Skin of body (tissue), 2 donors: ENCODE measurements around the gene SNPH. TPM values are rescaled to one million over a fixed set of nuclear protein-coding genes. Genes with fewer than 3 reads are reported as not detected.
"Not testable (repeated sequence)": the region's sequence is repeated elsewhere in the genome, so short reads cannot be mapped to it uniquely, and the experiment has no call there.

Experiments
- DNase-seq: peaks from one replicate; lab custom pipeline; 2025; lab: John Stamatoyannopoulos, UW
- total RNA-seq: library from RNA; depleted of rRNA; stranded (reverse); fragments of >200 nt; gene quantifications from one replicate; pipeline ENCODE4 v1.2.3, GENCODE V29; 2014

The SNPH gene, protein sequence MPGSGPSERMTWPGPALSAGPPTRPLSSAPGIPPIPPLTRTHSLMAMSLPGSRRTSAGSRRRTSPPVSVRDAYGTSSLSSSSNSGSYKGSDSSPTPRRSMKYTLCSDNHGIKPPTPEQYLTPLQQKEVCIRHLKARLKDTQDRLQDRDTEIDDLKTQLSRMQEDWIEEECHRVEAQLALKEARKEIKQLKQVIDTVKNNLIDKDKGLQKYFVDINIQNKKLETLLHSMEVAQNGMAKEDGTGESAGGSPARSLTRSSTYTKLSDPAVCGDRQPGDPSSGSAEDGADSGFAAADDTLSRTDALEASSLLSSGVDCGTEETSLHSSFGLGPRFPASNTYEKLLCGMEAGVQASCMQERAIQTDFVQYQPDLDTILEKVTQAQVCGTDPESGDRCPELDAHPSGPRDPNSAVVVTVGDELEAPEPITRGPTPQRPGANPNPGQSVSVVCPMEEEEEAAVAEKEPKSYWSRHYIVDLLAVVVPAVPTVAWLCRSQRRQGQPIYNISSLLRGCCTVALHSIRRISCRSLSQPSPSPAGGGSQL
- total RNA-seq = 1.2 TPM

DNA sequence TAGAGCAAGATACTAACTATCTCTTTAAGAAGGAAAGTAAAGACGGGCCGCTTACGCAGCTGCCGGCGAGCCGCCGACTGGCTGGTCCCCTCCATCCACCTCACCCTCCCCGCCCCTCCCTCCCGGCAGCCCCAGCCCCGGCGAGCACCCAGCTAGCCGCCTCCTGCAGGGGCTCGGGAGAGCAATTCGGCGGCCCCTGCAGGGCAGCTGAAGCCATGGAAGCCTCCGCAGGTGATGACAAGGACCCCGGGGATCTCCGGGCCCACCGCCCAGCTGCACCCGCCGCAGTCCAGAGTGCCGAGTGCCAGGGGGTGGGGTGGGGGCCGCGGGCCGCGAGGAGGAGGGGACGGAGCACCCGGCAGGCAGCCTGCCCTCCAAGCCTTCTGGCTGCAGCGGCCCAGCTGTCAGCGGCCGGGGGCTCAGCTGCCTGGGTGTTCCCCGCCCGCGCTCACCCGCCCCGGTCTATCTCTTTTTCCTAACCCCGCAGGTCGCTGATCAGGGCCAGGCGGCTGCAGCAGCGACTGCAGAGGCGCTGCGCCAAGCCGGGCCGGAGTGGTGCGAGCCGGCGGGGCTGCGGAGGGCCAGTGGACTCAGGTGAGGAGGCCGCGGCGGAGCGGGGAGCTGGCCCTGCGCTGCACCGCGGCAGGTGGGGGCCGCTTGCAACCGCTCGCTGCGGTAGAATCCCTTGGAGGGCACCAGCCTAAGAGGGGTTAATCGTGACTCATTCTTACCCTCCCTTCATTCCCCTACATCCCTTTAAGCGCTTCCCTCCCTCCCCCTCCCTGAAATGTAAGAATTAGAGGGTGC, at the start of gene SNPH:
Gene SNPH (plus strand): TSS at position 128 of the 807 bp plus-strand sequence. CDS start 29,946 bp downstream, outside the sequence.
- DNase-seq = peak; percentile 44

DNA sequence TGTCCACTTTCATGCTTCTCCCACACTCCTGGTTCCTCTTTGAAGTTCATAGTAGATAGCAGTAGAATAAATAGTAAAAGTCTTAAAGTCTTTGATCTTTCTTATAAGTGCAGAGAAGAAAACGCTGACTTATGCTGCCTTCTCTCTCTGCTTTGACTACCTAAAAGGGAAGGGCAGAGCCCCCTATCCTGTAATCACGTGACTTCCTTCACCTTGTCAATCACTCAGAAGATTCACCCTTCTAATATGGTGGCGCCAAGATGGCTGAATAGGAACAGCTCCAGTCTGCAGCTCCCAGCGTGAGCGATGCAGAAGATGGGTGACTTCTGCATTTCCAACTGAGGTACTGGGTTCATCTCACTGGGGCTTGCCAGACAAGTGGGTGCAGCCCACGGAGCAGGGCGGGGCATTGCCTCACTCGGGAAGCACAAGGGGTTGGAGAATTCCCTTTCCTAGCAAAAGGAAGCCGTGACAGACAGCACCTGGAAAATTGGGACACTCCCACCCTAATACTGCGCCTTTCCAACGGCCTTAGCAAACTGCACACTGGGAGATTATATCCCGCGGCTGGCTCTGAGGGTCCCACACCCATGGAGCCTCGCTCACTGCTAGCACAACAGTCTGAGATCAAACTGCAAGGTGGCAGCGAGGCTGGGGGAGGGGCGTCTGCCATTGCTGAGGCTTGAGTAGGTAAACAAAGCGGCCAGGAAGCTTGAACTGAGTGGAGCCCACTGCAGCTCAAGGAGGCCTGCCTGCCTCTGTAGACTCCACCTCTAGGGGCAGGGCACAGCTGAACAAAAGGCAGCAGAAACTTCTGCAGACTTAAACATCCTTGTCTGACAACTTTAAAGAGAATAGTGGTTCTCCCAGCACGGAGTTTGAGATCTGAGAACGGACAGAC, 49.3 kb upstream of the SNPH start:
- DNase-seq = not testable (repeated sequence)

DNA sequence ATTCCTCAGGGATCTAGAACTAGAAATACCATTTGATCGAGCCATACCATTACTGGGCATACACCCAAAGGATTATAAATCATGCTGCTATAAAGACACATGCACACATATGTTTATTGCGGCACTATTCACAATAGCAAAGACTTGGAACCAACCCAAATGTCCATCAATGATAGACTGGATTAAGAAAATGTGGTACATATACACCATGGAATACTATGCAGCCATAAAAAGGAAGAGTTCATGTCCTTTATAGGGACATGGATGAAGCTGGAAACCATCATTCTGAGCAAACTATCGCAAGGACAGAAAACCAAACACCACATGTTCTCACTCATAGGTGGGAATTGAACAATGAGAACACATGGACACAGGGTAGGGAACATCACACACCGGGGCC, 43.3 kb upstream of the SNPH start:
- DNase-seq = not testable (repeated sequence)

DNA sequence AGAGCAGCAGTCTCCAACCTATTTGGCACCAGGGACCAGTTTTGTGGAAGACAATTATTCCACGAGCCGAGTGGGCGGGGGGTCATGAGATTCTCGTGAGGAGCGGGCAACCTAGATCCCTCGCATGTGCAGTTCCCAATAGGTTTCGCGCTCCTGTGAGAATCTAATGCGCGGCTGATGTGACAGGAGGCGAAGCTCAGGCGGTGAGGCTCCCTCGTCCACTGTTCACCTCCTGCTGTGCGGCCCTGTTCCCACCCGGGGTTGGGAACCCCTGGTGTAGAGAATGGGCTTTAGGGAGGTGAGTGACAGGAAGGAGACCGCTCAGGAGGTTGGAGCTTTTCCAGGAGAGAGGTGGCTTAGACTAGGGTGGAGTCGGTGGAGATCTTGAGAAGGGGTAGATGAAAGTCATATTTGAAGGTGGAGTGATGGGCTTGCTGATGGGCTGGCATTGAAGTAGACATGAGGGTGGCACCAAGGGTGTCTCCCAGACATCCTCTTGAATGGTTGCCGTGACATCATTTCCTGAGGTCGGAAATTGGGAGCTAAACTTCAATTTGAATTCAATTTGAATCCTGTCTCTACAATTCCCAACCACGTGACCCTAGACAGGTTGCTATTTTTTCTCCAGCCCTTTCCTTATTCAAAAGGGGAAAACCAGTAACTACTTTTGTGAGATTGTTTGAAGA, 41.7 kb upstream of the SNPH start:
- DNase-seq = no peak

DNA sequence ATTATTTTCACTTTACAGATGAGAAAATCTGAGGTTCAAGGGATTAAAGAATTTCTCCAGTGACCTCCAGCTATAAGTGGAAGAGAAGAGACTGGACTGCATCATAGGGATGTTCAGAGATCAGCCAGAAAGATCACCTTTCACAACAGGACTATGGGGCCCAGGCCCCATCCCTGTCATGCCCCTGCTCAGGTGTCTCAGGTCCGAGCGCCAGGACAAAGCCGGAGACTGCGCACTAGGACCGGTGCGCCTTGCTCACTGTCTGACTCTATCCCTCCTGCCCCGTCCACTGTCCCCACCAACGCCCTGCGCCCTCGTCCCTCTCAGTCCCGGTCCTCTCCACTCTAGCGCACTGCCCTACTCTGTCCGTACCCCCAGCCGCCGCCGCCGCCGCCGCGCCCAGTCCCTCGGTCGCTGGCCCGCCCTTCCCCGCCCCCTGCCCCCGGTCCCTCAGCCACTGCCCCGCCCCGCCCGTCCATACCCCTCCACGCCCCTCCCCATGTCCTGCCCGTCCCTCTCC, 40.8 kb upstream of the SNPH start:
- no peak for DNase-seq

DNA sequence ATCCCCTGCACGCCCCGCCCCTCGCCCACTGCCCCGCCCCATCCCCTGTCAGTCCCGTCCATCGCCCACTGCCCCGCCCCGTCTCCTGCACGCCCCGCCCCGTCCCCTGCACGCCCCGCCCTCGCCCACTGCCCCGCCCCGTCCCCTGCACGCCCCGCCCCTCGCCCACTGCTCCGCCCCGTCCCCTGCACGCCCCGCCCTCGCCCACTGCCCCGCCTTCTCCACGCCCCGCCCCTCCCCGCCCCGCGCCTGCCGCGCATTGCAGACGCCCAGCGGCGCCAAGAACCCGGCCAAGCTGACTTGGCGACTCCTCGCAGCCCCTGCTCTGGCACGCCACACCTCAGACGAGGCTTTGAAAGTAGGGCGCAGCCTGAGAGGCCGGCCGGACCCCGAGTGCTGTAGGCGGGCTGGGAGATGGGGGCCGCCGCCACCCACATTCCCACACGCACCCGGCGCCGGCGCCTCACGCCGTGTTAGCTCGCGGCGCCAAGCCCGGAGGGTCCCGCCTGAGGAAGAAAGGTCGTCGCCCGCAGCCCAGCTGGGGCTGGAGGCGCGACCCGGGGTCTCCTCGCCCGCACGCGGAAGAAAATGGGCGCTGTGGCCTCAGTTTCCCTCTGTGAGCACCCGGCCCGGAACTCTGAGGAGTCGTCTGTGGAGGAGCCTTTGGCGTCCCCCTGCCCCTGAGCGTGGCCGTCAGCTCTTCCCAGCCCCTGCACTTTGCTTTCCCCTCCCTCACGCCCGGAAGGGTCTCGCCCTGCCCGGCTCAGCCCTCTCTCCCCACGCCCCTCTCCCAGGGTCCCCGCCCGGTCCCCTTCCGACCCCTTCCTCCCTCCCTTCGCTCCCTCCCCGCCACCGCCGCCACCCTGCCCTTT, 40.1 kb upstream of the SNPH start, which contains the start of gene RAD21L1:
Gene RAD21L1 (plus strand): TSS at position 262 of the 872 bp plus-strand sequence. CDS start 2,410 bp downstream, outside the sequence.
- DNase-seq = no peak

DNA sequence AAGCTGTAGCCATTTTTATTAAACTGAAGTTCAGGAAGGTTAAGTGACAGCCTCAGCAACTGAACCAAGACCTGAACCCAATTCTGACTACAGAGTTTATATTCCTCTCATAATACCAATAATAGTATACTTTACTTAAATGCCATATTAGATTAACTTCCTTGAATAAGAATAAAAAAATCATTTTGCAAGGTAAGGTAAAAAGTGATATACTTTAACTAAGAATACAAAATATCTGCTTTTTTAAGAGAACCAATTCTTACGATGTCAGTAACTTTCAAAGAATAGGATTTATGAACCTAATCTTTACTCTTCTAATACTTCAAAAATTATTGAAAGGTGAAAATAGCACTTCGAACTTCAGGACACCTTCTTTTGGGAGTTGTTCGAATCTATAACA, 36.6 kb upstream of the SNPH start:
- no peak for DNase-seq

DNA sequence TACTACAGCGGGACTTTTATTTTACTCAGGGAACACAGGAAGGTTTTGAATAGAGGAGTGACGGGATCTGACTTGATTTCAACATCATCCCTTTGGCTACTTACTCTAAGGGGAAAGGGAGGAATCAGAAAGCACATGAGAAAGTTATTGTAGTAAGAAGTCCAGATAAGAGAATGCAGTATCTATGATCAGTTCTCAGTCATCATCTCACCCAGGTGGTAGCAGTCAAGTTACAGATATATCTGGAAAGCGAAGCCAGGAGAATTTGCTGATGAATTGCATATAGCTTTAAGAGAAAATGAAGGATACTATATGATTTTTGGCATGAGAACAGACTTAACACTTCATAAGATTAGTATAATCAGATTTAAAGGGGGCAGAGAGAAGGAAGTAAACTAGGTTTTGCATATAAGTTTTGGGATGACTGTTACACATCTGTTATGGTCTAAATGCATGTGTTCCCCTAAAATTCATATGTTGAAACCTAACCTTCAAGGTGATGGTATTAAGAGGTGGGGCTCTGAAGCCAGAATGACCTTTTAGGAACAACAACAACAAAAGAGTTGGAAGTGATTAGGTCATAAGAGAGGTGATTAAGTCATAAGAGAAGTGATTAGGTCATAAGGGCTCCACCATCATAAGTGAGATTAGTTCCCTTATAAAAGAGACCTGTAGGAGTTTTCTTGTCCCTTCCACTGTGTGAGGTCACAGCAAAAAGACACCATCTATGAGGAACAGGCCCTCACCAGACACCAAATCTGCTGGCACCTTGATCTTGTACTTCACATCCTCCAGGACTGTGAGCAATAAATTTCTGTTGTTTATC, 33.6 kb upstream of the SNPH start:
- DNase-seq = no peak

DNA sequence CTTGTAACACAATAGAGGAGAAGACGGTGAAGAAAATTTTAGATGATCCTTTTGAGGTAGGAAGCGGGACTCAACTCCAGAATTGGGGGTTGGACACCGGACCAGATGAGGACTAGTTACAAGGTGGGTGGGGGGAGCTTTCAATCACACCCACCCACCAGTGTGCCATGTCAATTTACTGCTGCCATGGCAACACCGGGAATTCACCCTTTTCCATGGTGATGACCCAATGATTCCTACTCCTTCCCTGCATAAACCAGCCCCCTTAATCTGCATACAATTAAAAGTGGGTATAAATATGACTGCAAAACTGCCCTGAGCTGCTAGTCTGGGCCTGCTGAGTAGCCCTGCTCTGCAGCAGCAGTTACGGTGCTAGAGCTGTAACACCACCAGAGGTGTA, 25.5 kb upstream of the SNPH start:
- DNase-seq = no peak

DNA sequence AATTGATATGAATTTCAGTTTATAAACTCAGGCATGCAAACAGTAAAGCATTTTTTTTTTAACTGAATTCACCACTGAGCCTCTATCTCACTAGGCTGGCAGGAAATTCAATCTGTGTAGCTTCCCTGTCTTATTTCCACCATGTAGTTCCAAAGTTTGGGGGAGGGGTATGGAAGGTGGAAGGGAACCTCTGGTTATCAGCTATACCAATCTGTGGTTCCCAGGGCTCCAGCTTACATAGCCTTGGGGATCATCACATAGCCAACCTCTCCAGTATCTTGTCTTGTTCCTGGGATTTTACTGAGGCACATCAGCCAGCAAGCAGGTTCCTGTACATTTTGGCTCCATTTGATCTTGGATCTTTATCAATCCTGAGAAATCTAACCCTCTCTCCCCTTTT, 24.6 kb upstream of the SNPH start:
- no peak for DNase-seq

DNA sequence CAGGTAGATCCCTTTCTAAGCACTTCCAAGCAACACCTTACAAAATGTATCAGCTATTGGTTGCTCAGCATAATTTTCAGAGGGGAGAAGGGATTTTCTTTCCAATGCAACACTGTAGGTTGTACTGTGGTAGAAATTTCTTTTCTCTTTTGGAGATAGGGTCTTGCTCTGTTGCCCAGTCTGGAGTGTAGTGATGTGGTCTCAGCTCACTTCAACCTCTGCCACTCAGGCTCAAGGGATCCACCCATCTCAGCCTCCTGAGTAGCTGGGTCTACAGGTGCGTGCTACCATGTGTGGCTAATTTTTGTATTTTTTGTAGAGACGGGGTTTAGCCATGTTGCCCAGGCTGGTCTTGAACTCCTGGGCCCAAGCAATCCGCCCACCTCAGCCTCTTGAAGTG, 24.0 kb upstream of the SNPH start:
- no peak for DNase-seq

DNA sequence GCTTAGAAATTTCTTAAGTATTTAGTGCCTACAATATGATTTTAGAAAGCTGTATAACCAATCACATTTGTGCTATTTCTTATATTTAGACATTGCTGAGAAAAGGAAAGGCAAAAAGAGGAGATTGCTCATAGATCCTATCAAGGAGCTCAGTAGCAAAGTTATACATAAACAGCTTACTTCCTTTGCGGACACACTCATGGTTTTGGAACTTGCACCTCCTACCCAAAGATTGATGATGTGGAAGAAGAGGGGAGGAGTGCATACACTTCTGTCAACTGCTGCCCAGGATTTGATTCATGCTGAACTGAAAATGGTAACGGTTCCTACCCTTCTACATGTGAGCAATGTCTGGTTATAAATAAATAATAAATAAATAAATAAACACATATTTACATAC, 23.6 kb upstream of the SNPH start:
- DNase-seq = no peak

DNA sequence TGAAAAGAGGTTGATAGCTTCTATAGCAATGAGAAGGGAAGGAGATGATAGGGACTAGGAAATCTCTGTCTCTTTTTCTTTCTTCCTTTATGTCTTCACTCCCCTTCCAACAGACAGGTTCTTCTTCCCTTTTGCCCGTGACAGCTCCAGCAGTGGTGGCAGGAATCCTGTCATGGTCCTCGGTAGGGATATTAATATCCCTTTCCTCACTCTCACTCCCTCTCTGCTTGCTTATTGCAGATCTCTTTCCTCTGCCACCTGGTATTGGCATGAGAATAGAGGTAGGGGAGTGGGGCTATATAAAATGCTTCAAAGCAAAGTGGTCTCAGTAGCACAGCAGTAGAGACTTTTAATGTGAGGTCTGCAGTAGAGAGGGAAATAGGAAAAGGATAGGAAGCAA, 20.5 kb upstream of the SNPH start:
- DNase-seq = no peak

DNA sequence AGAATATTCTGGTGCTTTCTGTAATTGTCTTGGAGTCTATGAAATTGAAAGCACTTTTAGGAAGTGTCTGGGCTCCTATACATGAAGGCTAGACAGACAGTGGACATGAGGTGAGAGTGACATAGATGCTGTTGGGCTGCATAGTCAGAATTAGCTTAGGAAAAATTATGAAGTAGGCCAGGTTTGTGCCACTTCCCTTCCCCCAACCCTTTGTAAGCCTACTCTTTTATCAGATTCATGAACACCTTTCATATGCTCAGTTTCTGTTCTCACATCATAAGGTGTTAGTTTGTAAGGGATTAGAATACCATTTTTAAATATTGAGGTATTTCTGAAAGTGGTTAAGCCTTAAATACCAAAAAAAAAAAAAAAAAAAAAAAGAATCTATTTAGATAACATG, 18.4 kb upstream of the SNPH start:
- DNase-seq = no peak

DNA sequence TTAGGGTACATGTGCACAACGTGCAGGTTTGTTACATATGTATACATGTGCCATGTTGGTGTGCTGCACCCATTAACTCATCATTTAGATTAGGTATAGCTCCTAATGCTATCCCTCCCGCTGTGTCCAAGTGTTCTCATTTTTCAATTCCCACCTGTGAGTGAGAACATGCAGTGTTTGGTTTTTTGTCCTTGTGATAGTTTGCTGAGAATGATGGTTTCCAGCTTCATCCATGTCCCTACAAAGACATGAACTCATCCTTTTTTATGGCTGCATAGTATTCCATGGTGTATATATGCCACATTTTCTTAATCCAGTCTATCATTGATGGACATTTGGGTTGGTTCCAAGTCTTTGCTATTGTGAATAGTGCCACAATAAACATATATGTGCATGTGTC, 15.8 kb upstream of the SNPH start:
- DNase-seq = not testable (repeated sequence)

DNA sequence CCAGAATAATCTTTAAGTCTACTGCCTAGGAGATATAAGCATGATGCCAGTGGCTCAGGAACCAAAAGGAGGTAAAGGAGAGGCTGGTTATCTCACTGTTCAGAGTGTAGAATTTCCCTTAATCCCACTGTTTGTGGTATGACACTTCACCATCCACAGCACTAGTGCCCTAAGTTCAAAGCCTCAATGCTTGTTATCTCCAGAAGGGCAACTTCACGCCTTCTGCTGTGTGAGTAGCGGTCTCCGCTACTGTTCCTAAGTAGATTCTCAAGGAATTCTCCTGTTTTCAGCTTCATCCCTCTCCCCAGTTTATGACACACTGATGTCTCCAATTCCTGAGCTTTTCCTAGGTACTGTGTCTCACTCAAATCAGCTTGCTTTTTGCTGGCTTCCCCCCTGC, 13.7 kb upstream of the SNPH start:
- no peak for DNase-seq

DNA sequence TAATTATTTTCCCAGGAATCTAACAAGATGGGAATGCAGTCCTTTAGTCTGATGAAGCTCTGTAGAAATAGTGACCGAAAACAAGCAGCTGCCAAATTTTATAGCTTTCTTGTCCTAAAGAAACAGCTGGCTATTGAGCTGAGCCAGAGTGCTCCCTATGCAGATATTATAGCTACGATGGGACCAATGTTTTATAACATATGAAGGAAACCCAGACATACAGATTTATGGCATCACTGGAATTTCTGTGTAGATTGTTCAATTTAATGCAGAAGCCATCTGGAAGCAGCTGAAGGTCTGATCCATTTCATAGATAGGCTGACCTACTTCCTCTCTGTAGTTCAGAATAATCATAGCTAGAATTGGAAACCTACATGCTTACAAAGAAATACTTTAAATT, 11.8 kb upstream of the SNPH start:
- no peak for DNase-seq

DNA sequence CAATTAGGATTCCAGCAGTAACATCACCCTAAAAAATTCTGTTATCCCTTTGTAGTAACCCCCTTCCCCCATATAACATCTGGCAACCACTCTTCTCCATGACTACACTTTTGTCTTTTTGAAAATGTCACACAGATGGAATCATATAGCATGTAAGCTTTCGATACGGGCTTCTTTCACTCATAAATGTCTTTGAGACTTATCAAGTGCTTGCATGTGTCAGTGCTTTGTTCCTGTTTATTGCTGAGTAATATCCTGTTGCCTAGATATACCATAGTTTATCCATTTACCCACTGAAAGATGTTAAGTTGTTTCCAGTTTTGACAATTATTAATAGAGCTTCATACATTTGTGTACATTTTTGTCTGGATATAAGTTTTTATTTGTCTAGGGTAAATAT, 10.4 kb upstream of the SNPH start:
- DNase-seq = peak; percentile 28

DNA sequence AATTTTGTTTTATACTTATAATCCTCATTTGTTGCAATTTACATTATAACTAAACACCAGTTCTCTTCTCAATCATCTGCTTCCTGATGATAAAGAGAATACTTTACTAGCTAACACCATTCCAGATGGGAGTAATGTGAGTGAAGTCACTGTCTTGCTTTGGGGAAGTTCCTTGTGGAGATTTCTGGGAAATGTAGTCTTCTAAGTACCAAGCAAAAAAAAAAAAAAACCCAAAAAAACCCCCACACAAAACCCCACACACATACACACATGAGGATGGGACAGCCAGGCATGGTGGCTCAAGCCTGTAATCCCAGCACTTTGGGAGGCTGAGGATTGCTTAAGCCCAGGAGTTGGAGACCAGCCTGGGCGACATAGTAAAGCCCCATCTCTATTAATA, 2.2 kb upstream of the SNPH start:
- peak; percentile 29 for DNase-seq
